Measurements from ENCODE around the gene SVIL. TPM values are rescaled to one million over a fixed set of nuclear protein-coding genes. Genes with fewer than 3 reads are reported as not detected.
A peak's percentile ranks its signal among the peaks of the same experiment; 100 is the strongest.

The SVIL gene
- total RNA-seq, 4 donors from 2014 or later: 1,040 to 1,354 (median 1,121) TPM

GRCh38 chr10:29557665-29558064, 77.1 kb downstream of the SVIL start:
- TF ChIP-seq CTCF (IDR thresholded peaks at IDR 0.05 in 4 of 5, conservative IDR thresholded peaks at IDR 0.05 in 1 of 5): no peak
- no peak for TF ChIP-seq POLR2A (IDR thresholded peaks at IDR 0.05)
- H3K9me3 ChIP-seq: no peaks in the 10 kb centered on the region
- intact Hi-C loops (cut with DNase I; ENCODE audit: low total_unique reads): no loop called here
- peaks cover 2 to 65% of the 10 kb centered on the region in 2 donors for H3K36me3 ChIP-seq
- peaks cover 68 to 81% of the 10 kb centered on the region in 2 donors for H3K4me1 ChIP-seq
- ATAC-seq: no peak
- H3K4me3 ChIP-seq: no peak overlapping the region
- H3K27ac ChIP-seq: peak overlapping the region; percentile 74 to 82 (median 81)
- in situ Hi-C loops (cut with MboI; ENCODE audit: low sequenced_read_pairs in 4 of 4): no loop called here
- no peaks in the 10 kb centered on the region for H3K27me3 ChIP-seq
- DNase-seq: no peak

GRCh38 chr10:29555746-29556481, 78.9 kb downstream of the SVIL start:
- ATAC-seq: no peak
- peaks cover 2 to 66% of the 10 kb centered on the region in 2 donors for H3K36me3 ChIP-seq
- intact Hi-C loops (cut with DNase I; ENCODE audit: low total_unique reads) (no loop called here), in situ Hi-C loops (cut with MboI; ENCODE audit: low sequenced_read_pairs in 4 of 4) (no loop called here)
- H3K4me1 ChIP-seq: peaks cover 63 to 74% of the 10 kb centered on the region in 2 donors
- DNase-seq: no peak
- H3K4me3 ChIP-seq: no peak overlapping the region
- peak overlapping the region; percentile 74 to 82 (median 81) for H3K27ac ChIP-seq
- TF ChIP-seq POLR2A (IDR thresholded peaks at IDR 0.05) (peak in 1 of 2 donors; percentile 5), CTCF (IDR thresholded peaks at IDR 0.05 in 4 of 5, conservative IDR thresholded peaks at IDR 0.05 in 1 of 5) (no peak)
- no peaks in the 10 kb centered on the region for H3K9me3 ChIP-seq
- H3K27me3 ChIP-seq: no peaks in the 10 kb centered on the region

- ATAC-seq (no peak), DNase-seq (no peak)
- no peaks in the 10 kb centered on the region for H3K9me3 ChIP-seq
- in situ Hi-C loops (cut with MboI; ENCODE audit: low sequenced_read_pairs in 4 of 4) (no loop called here), intact Hi-C loops (cut with DNase I; ENCODE audit: low total_unique reads) (no loop called here)
- H3K27ac ChIP-seq: peak overlapping the region; percentile 74 to 82 (median 81)
- H3K27me3 ChIP-seq: no peaks in the 10 kb centered on the region
- TF ChIP-seq POLR2A (IDR thresholded peaks at IDR 0.05) (no peak), CTCF (IDR thresholded peaks at IDR 0.05 in 4 of 5, conservative IDR thresholded peaks at IDR 0.05 in 1 of 5) (no peak)
- no peak overlapping the region for H3K4me3 ChIP-seq
- peaks cover 2 to 73% of the 10 kb centered on the region in 2 donors for H3K36me3 ChIP-seq
- H3K4me1 ChIP-seq: peaks cover 63 to 73% of the 10 kb centered on the region in 2 donors
Measured at GRCh38 chr10:29555091-29555745, 79.6 kb downstream of the SVIL start.

GRCh38 chr10:29554660-29555059, 80.1 kb downstream of the SVIL start:
- in situ Hi-C loops (cut with MboI; ENCODE audit: low sequenced_read_pairs in 4 of 4) (no loop called here), intact Hi-C loops (cut with DNase I; ENCODE audit: low total_unique reads) (no loop called here)
- Histone ChIP-seq H3K27ac (peak overlapping the region; percentile 74 to 82 (median 81)), H3K4me3 (no peak overlapping the region), H3K4me1 (peaks cover 61 to 71% of the 10 kb centered on the region in 2 donors), H3K9me3 (no peaks in the 10 kb centered on the region), H3K27me3 (no peaks in the 10 kb centered on the region), H3K36me3 (peaks cover 2 to 77% of the 10 kb centered on the region in 2 donors)
- TF ChIP-seq POLR2A (IDR thresholded peaks at IDR 0.05) (no peak), CTCF (IDR thresholded peaks at IDR 0.05 in 4 of 5, conservative IDR thresholded peaks at IDR 0.05 in 1 of 5) (no peak)
- ATAC-seq (peak; percentile 23 to 25), DNase-seq (peak in 1 of 2 donors; percentile 65)
